Suppressor macrophage treated with lipopolysaccharide for 4 hours (primary cell): Measurements from ENCODE around the gene P3H2.

Experiments
- DNase-seq: peaks from one replicate; pipeline ENCODE4 v3.0.0-alpha.2; 2020

Gene P3H2

GRCh38 chr3:190122198-190122771 is 1.6 kb upstream of the P3H2 start:
- no peak for DNase-seq

- DNase-seq = no peak
Measured at GRCh38 chr3:190121383-190121782, 686 bp upstream of the P3H2 start.

- no peak for DNase-seq
Measured at GRCh38 chr3:190121061-190121377, 322 bp upstream of the P3H2 start.

- peak; percentile 41 for DNase-seq
Measured at GRCh38 chr3:190119461-190120268, 1.0 kb downstream of the P3H2 start.

- no peak for DNase-seq
Measured at GRCh38 chr3:190118438-190118837, 2.3 kb downstream of the P3H2 start.

- no peak for DNase-seq
Measured at GRCh38 chr3:190117981-190118380, 2.7 kb downstream of the P3H2 start.

- no peak for DNase-seq
Measured at GRCh38 chr3:190116551-190117067, 4.1 kb downstream of the P3H2 start.

- DNase-seq = no peak
Measured at GRCh38 chr3:190110826-190111225, 9.9 kb downstream of the P3H2 start.

- DNase-seq = no peak
Measured at GRCh38 chr3:190109441-190109840, 11.3 kb downstream of the P3H2 start.

- no peak for DNase-seq
Measured at GRCh38 chr3:190108804-190109203, 11.9 kb downstream of the P3H2 start.

GRCh38 chr3:190105876-190106275 is 14.8 kb downstream of the P3H2 start:
- no peak for DNase-seq

GRCh38 chr3:190101320-190102011 is 19.2 kb downstream of the P3H2 start:
- peak; percentile 56 for DNase-seq

GRCh38 chr3:190099099-190099498 is 21.6 kb downstream of the P3H2 start:
- DNase-seq = no peak

GRCh38 chr3:190097617-190098016 is 23.1 kb downstream of the P3H2 start:
- DNase-seq = no peak

GRCh38 chr3:190097025-190097424 is 23.7 kb downstream of the P3H2 start:
- DNase-seq = no peak

GRCh38 chr3:190096345-190096744 is 24.4 kb downstream of the P3H2 start:
- no peak for DNase-seq

GRCh38 chr3:190094160-190094718 is 26.5 kb downstream of the P3H2 start:
- DNase-seq = no peak

- DNase-seq = peak; percentile 40
Measured at GRCh38 chr3:190092250-190092649, 28.4 kb downstream of the P3H2 start.

- peak; percentile 16 for DNase-seq
Measured at GRCh38 chr3:190089711-190090110, 31.0 kb downstream of the P3H2 start.

GRCh38 chr3:190088890-190089289 is 31.8 kb downstream of the P3H2 start:
- no peak for DNase-seq

GRCh38 chr3:190086191-190086590 is 34.5 kb downstream of the P3H2 start:
- DNase-seq = no peak

- no peak for DNase-seq
Measured at GRCh38 chr3:190084983-190085382, 35.7 kb downstream of the P3H2 start.

GRCh38 chr3:190083635-190084034 is 37.1 kb downstream of the P3H2 start:
- no peak for DNase-seq

- DNase-seq = no peak
Measured at GRCh38 chr3:190081389-190081788, 39.3 kb downstream of the P3H2 start.
